DOHH2 (cell line): ENCODE results near the gene XRN2.

Source experiments
- CTCF ChIP-seq: fragments of 200-600 bp; sonication (generic); IDR thresholded peaks from one replicate; pipeline ENCODE4 v1.5.1; 2014; ENCODE audit warnings: antibody characterized with exemption, mild to moderate bottlenecking, low read depth, low read length; ENCODE audit not compliant: poor library complexity, severe bottlenecking
- EZH2phosphoT487 ChIP-seq: fragments of 200-600 bp; sonication (generic); IDR thresholded peaks from 2 replicates; pipeline ENCODE4 v1.6.1; 2017; ENCODE audit warnings: borderline replicate concordance, mild to moderate bottlenecking, antibody characterized with exemption, low read length, moderate library complexity, mixed read lengths

- TF ChIP-seq CTCF (no peak), EZH2phosphoT487 (no peak)
Observed at GRCh38 chr20:21355981-21356380, 52.9 kb downstream of the XRN2 start.
